Right renal cortex interstitium (tissue), 3 donors: ENCODE results near the gene FAM107A. TPM values are rescaled to one million over a fixed set of nuclear protein-coding genes. Genes with fewer than 3 reads are reported as not detected.
A peak's percentile ranks its signal among the peaks of the same experiment; 100 is the strongest.

ENCODE experiments used
- DNase-seq, 3 donors: peaks; one replicate each; pipeline ENCODE4 v3.0.0-alpha.2; 2013; ENCODE audit warnings: low read depth in 3 of 3, low spot score in 2 of 3
- polyA plus RNA-seq, 3 donors: library from polyadenylated mRNA; unstranded; fragments of 120-200 nt; gene quantifications; one replicate each; pipeline ENCODE4 v1.2.1, GENCODE V29; 2013; ENCODE audit not compliant: insufficient read length in 3 of 3

The FAM107A gene
- polyA plus RNA-seq, 3 donors = 4.0 to 6.2 (median 5.1) TPM

DNA sequence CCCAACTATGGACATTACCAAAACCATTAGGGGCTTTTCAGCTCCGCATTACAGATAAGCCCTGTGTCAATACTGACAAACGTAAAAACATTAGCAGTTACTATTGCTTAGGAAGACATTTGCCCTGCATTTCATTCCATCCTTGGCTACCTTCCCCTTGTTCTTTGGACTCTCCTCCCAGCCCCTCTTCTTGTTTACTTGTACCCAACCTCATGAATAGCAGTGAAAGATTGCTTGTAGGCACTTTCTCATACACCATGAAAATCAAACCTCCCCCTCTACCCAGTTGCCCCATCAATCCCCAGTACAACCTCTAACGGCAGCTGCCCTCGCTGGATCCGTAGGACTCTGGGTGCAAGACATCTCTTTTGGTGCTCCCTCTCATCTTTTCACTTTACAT is 16.9 kb upstream of the FAM107A start:
- no peak for DNase-seq

DNA sequence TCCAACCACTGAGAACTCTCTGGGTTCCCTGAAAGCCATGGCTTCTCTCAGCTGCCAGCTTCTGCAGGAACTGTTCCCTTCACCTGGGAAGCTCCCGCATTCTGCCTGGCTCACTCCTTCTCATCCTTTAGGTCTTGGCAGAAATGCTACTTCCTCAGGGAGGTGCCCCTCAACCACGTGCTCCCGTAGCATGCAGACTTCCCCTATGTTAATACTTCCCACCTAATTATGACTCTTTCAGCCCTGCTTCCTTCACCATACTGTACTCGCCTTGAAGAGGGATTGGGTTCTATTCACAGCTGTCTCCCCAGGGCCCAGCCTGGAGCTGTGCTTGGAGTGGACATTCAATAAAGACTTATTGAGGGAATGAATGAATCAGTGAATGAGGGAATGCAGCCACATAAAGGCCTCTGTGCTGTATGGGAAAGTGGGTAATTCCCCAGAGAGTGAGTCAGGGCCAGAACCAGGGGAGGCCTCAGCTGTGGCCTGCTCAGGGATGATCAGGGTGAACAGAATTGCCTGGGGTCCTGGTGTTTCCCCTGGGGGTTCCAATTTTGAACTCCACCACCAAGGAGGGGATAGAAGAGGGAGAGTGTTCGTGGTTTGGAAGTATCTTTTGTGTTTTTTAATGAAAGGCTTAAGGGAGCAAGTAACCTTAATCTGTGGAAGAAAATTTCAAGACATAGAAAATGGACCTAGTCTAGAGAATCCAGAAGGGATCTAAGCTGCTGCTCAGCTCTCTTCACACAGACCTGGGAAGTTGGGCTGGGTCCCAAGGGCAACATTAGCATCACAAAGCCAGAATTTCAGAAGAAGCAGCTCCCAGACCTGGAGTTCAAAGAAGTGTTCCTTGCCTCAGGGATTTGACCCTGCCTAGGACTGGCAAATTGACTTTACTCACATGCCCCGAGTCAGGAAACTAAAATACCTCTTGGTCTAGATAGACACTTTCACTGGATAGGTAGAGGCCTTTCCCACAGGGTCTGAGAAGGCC is 14.6 kb upstream of the FAM107A start:
- DNase-seq = no peak

DNA sequence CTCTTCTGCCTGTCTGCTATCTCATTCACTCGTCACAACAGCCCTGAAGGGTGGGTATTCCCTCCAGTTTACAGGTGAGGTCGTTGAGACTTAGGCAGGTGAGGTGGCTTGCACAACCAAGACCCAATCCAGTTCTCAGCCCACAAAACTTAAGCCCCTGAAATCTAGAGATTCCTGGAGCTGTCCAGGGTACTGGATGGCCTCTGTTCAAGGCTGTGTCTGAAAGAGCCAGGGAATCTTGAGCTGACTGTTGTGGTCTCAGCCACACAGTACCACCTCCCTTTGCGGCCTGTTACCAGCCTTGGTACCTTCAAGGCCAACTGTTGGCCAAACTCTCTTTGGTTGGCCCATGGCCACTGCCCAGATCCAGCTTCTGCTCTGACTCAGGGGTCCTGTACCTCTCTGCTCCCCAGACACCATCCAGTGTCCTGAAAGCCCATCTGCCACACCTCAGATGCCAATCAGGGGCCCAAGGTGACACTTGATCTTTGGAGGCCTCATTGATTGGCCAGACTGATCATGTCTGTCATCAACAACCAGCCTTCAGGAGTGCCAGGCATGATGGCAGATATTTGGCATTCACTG is 10.9 kb upstream of the FAM107A start:
- DNase-seq = no peak

DNA sequence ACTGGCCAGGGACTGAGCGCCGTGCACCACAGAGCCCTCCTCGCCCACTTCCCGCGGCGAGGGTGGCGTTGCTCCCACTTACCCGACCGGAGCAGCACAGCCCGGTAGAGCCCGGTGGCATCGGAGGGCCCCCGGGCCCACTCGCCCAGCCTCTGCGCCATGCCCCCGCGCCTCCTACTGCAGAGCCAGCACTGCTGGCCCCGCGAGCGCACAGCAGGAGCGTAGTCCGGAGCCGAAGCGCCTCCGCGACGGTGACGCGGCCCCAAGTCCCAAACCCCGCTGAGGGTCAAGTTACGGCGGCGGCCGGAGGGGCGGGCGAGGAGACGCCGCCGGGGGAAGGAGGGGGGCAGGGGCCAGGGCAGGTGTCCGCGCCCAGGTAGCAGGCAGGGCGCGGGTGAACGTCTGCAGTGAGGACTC is 9.6 kb upstream of the FAM107A start:
- no peak for DNase-seq

DNA sequence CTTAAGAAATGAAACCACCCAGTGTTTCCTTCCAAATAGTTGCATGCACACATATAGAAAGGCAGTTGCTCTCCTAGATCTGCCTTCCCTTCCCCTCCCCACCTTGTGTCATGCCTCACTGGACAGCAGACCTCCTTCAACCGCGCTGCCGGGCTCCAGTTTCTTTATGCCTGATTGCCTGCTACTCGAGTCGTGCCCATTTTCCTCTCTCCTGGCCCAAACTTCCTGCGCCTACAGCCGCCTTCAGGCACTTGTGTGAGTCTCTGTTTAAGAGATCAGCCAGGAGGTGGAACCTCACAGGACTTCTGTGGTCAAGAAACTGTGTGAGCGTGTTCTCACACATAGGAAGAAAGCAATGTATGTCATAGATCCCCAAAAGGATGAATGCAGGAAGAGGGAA is 8.8 kb upstream of the FAM107A start:
- no peak for DNase-seq

DNA sequence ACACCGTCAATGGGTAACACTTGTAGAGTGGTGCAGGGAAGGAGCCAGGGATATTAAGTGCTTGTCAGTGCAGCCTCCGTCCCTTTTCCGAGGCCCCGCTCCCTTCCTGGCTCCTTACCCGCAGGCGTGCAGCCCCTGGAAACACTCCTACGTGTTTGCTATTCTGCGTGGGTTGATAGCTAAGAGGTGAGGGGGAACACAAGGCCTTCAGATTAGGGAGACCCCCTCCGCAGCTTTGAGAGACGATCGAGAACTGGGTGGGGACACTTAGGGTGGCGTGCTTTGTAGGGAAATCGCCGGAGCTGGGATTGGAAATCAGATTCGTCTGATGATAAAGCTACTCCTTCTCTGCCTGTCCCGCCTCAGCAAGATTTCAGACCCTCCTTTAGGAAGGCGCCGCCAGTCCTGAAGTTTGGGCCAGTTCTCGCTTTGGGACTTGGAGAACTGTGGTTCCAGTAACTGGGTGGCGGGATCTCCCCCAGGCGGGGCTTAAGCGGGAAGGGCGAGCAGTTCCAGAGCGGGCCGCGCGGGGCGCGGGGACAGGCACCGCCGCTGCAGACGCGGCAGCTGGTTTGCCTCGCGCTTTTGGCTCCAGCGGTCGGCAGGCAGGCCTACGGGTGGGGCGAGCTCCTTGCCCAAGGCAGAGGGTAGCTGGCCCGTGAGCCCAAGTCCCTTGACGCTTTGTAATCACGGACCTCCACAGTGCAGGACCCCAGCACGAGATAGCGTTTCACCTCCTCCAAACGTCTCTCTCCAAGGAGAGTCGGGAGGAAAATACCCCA is 8.0 kb upstream of the FAM107A start:
- peak in 1 of 3 donors; percentile 40 for DNase-seq

DNA sequence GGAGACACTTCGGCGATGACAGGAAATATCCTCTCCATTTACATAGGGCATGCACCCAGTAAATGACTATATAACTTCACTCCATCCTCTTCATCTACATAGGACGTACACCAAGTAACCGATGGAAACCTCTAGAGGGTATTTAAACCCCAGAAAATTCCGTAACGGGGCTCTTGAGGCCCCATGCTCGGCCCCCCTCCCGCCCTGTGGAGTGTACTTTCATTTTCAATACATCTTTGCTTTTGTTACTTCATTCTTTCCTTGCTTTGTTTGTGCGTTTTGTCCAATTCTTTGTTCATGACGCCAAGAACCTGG is 7.5 kb upstream of the FAM107A start:
- no peak for DNase-seq

DNA sequence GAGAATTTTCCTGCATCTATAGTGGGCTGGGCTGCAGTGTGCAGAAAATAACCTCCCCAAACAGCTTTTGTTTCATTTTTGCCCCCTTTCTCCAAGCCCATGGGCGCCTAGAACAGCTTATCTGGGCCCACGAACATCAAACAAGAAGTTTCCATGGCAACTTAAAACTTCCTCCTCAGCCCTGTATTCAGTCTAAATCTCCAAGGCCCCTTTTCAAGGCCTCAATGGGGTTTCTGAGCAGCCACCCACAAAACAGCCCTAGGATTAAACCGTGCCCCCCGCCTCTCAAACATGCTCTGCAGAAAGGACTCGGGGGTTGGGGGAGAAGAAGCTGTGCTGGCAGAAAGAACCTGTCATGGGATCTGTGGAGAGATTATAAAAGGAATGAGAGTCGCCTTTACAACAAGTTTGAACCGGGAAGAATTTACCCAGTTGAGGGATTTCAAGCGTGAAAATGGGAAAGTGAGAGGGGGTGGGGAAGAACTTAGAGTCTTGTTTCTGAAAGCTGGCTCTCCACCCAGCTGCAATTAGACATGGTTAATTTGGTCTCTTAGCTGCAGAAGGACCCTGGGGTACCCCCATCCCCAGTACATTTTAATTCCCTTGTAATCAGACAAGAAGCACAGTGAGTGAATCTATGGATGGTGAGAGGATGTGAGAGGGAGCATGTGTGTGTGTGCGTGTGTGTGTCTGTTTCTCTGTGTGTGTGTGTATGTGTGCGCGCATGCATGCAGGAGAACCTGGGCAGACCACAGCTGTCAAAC is 4.3 kb upstream of the FAM107A start:
- DNase-seq = peak in 1 of 3 donors; percentile 61

DNA sequence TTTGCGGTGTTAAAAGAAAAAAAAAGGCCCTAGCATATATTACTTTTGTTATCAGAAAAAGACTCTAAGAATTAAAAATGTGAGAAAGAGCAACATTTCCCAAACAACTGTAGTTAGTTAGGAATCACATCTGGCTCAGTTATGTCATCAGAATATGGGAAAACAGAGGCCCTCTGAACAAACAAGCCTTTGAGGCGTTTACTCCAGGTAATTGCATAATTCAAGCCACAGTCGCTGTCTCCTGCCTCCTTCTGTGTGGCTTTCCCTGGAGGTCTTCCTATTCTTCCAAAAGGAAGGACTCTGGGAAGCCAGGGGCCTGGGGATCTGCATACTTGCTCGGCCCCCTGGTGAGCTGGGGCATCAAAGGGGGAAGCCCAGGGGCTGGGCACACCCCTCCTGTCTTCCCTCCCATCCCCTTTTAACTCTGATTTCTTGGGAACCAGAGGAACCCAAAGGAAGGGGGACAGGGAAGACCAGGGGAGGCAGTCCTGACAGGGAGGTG is 3.7 kb upstream of the FAM107A start:
- no peak for DNase-seq

DNA sequence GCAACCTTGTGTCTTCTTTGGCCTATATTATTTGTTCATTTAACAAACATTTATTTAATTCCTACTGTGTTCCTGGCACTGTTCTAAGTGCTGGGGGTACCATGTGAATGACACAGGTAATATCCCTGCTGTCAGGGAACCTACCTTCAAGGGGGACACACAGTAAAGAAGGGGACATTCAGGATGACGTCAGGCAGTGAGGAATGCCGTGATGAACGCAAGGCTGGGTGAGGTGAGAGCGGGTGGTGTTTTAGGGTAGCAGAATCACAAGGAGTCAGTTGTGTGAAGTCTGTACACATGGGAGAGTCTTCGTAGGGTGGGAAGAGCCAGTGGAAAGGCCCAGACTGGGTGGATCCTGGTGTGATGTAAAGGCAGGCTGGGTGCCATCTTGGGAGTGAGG is 1.7 kb upstream of the FAM107A start:
- no peak for DNase-seq

DNA sequence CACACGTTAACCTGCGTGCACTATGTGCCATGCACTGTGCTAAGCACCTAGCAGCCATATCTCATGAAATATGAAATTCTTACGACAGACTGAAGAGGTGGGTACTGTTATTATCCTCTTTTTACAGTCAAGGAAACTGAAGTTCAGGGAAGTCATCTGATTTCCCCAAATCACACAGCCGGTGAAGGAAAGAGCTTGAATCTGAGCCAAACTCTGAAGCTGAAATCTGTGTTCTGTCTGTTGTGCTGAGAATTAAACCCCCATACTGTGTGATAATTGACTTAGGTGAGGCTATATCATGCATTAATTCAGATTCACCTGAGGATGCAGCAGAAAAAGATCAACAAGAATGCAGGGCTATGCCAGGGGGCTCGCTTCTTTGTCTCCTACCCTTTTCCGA is 475 bp downstream of the FAM107A start:
- DNase-seq = no peak

DNA sequence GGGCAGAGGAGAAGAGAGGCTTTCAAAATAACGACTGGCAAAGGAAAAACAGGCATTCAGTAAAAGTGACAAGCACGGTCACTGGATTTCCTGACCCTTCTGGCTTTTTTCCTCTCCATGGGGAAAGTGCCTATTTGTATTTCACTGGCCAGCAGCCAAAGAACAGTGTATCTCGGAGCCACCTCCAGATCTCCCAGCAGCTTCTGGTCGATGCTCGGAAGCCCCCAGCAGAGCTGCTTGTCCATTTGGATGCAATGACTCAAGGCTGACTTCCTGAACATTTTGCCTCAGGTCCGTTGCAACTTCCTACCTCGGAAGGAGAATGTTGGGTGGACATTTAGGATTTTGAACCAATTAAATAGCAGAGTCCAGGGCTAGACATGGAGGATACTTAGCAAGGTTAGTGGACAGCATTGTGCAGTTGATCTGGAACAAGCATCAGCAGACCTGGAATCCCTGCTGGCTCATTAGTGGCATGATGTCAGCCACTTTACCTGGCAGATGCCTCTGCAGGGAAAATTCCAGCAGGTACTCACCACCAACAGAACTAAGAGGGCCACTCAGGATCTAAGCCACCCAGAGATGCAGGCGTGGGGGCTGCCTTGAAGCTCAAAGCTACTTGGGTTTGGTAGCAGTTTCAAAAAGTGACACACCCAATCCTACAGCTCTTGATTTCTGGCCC is 1.1 kb downstream of the FAM107A start:
- DNase-seq = no peak

DNA sequence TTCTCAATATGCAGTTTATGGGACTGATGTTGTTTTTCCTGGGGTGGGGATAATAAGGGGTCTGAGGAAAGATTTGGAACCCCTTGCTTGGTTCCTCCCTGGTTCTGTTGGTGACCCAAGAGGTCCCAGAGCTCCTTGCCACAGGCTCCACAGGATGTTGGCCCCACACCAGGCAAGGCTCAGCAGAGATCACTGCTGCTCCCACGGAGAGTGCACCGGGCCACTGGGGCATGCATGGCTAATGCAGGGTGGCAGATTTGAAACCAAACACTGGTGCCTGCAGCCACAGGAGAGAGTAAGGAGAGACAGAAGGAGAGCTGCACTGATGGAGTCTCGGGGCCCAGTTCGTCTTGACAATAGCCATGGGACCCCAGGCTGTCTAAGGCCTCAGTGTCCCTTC is 2.5 kb downstream of the FAM107A start:
- no peak for DNase-seq

DNA sequence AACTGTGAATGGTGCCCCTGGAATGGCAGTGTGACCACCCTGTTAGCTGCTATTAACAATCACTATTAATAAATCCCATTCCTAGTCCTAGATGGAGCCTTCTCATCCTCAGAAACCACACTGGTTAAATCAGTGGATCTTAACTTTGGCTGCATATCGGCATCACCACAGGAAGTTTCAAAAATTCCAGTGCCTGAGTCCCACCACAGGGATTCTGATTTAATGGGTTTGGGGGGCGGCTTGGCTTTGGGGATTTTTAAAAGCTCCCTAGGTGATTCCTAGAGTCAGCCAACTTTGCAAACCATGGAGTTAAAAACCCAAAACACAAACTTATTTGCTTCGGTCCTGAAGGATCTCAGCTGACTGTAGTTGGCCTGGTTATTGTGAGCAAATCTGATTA is 3.1 kb downstream of the FAM107A start:
- DNase-seq = no peak

DNA sequence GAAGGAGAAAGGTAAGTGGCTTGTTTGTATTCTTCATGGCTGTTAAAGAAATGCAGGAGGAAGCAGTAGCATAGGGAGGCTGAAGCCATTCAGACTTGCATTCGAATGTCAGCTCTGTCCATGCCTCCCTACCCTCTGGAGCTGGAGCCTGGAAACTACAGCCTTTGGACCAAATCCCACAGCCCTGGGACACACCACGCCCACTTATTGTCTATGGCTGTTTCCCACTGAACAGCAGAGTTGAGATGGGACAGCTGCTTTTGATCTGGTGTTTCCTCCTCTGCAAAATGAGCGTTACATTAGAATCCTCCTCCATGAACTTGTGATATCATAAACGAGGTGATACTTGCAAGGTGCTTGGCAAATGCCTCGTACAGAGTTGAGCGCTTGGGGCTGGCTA is 3.6 kb downstream of the FAM107A start:
- DNase-seq = peak in 1 of 3 donors; percentile 48

DNA sequence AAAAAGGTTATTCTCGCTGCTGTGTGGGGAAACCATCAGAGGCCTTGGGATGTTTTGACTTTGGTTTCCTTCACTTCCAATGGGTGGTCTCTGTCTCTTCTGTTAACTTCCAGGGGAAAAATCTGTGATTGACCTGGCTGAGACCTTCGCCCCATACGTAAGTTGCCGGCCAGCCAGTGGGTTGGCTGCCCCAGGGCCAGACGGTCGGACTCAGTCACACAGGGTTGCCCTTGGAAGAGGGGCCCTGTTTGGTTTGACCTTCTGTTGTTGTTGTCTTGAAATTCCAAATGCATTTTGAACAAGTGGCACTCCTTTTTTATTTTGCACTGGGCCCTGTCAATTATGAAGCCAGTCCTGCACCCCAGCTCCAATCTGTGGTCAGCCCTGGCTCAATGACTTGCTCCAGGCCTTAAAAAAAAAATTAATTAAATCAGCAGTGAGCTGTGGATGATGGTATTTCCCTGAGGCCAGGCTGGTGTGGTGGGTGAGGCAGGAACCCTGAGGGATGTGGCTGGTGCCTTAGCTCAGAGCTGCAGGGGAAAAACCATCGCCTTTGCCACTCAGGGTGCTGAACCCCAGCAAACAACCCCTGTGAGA is 4.5 kb downstream of the FAM107A start:
- no peak for DNase-seq

DNA sequence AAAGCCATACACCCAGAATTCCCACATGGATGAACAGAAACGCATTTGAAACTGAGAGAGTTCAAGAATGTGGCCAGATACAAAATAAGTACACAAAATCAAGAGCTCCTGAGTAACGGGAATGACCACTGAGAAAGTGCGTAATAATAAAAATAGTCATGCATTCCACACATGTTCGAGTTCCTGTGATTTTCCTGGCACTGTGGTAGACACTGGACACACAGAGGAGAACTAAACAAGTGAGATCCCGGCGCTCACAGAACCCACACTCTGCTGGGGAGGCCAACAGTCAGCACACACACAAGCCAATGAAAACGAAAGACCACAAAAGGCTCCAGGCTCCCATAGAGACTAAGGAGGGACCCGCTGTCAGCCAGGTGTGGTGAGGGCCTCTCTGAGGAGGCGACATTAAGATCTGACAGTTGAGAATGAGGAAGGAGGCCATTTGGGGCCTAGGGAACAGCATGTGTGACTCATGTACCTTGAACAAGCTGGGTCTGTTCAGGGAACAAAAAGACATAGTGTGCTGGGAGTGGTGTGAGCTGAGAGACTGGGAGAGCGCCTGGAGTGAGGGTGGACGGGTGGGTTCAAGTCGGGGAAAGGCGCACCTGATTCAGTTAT is 5.1 kb downstream of the FAM107A start:
- no peak for DNase-seq

DNA sequence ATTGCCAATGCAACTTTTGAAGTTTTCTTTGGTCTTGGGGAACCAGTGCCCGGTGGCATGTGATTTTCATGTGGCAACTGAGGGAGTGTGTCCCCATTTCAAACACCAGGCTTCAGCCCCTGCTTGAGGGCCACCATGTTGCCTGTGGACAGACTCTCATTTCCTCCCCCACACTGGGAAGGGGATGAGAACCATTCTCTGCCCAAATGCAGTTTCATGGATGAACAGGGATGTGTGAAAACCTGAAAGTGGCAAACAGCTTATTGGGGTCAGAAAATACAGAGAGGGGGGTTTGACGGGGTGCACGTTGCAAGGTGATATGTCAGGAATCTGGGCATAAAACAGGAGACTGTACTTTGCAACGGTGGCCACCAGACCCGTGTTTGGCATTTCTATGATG is 6.3 kb downstream of the FAM107A start:
- DNase-seq = no peak

DNA sequence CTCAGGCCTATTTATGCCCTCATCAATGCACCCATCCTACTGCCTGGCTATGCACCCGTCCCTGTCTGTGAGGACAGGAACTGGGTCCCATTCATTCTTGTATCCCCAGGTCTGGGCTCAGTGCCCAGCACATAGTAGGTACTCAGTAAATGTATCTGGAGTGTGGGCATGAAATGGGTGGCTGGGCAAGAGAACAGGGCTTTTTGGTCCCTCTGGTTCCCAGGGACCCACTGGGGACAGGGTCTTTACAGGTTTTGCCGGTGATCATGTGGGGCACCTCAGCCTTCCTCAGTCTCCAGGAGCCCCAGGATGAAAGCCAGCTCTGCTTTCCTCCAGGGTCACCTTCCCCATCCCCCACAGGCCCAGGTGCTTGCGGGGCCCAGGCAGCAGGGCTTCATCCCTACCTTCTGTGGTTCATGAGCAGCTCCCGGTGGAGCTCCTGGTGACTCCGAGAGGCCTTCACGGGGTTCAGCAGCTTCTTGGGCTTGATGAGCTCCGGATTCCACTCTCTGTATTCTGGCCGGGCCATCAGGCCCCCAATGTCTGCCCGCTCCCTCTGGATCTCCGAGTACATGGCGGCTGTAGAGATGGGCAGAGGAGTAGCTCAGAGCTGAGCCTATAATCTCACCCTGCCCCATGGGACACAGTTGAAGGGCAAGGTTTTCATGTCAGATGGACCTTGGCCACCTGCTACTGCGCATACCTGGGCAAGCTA is 7.7 kb downstream of the FAM107A start:
- DNase-seq = no peak
